Mesothelial cell of epicardium (in vitro differentiated cells): ENCODE results near the gene AVPR1A. TPM values are rescaled to one million over a fixed set of nuclear protein-coding genes. Genes with fewer than 3 reads are reported as not detected.

Experiments
- DNase-seq, 2 experiments: peaks; one replicate each; pipeline ENCODE4 v3.0.0; 2021; ENCODE audit warnings: low spot score in 2 of 2; ENCODE audit not compliant: unreplicated experiment in 2 of 2
- H3K27ac Mint-ChIP-seq: 2 replicates; pipeline ENCODE4 v1.8.0; 2021; ENCODE audit warnings: mixed read lengths
- H3K27me3 Mint-ChIP-seq: 2 replicates; pipeline ENCODE4 v1.8.0; 2021; ENCODE audit warnings: low read depth, mixed read lengths
- H3K36me3 Mint-ChIP-seq: 2 replicates; pipeline ENCODE4 v1.8.0; 2021; ENCODE audit warnings: mixed read lengths
- H3K4me1 Mint-ChIP-seq: 2 replicates; pipeline ENCODE4 v1.8.0; 2021; ENCODE audit warnings: mixed read lengths
- H3K4me3 Mint-ChIP-seq: 2 replicates; pipeline ENCODE4 v1.8.0; 2021; ENCODE audit warnings: mild to moderate bottlenecking, moderate library complexity, mixed read lengths
- H3K9me3 Mint-ChIP-seq: 2 replicates; pipeline ENCODE4 v1.8.0; 2021; ENCODE audit warnings: mixed read lengths
- total RNA-seq: library from RNA; stranded (reverse); gene quantifications from 3 replicates; pipeline ENCODE4 v1.2.1, GENCODE V29; 2021
- TF ChIP-seq, protein P1 (sequence below): fragments of 200-600 bp; sonication (generic); IDR thresholded peaks from one replicate; pipeline ENCODE4 v1.5.0; 2021; ENCODE audit warnings: antibody characterized with exemption; ENCODE audit not compliant: unreplicated experiment

AVPR1A gene
- total RNA-seq, 1 donor from 2014 or later: 0.13 TPM

DNA sequence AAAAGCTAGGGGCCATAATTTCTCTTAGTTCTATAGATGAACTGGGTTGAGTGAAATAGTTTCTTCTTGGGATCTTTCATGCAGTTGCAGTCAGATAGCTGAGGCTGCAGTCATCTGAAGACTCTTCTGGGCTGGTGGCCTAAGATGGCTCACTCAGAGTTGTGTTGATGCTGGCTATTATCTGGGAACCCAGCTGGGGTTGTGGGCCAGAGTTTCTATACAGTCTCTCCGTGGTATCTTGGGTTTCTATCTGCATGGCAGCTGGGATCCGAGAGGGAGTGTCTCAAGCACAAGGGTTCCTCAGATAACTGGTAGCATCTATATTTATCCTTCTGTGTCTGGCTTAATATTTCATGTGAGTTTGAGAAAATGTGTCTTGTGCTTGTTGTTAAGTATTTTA lies 21.1 kb downstream of the AVPR1A start:
- H3K4me1 Mint-ChIP-seq: no peaks in the 10 kb centered on the region

DNA sequence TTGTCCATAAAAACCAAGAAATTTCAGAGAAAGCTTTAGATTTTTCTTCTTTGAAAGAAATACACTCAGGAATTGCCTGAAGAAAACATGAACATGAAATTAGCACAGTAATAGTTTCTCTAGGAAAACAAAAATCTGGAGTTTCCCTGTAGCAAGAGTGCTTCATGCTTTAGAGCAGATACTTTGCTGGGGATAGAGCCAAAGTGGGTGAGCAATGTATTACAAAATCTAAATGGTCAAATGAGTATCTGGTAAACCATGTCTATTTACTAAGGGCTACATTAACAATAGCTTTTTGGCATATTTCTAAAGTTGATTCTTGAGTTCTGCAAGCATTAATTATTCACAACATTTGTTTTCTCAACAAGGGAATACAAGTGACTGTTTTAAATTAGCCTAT lies 26.2 kb downstream of the AVPR1A start:
- H3K4me3 Mint-ChIP-seq: no peak overlapping the region
- peaks cover 45% of the 10 kb centered on the region for H3K27me3 Mint-ChIP-seq
- no peak overlapping the region for H3K27ac Mint-ChIP-seq
- H3K36me3 Mint-ChIP-seq: no peaks in the 10 kb centered on the region
- no peak for DNase-seq
- H3K4me1 Mint-ChIP-seq: no peaks in the 10 kb centered on the region
- TF ChIP-seq, protein P1, sequence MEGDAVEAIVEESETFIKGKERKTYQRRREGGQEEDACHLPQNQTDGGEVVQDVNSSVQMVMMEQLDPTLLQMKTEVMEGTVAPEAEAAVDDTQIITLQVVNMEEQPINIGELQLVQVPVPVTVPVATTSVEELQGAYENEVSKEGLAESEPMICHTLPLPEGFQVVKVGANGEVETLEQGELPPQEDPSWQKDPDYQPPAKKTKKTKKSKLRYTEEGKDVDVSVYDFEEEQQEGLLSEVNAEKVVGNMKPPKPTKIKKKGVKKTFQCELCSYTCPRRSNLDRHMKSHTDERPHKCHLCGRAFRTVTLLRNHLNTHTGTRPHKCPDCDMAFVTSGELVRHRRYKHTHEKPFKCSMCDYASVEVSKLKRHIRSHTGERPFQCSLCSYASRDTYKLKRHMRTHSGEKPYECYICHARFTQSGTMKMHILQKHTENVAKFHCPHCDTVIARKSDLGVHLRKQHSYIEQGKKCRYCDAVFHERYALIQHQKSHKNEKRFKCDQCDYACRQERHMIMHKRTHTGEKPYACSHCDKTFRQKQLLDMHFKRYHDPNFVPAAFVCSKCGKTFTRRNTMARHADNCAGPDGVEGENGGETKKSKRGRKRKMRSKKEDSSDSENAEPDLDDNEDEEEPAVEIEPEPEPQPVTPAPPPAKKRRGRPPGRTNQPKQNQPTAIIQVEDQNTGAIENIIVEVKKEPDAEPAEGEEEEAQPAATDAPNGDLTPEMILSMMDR: no peak
- H3K9me3 Mint-ChIP-seq: no peaks in the 10 kb centered on the region

More for the DNA sequence above, 21.1 kb downstream of the AVPR1A start:
- TF ChIP-seq, protein P1: no peak
- Mint-ChIP-seq H3K27ac (no peak overlapping the region), H3K27me3 (peaks cover 53% of the 10 kb centered on the region), H3K36me3 (no peaks in the 10 kb centered on the region), H3K4me3 (no peak overlapping the region), H3K9me3 (no peaks in the 10 kb centered on the region)
- no peak for DNase-seq

DNA sequence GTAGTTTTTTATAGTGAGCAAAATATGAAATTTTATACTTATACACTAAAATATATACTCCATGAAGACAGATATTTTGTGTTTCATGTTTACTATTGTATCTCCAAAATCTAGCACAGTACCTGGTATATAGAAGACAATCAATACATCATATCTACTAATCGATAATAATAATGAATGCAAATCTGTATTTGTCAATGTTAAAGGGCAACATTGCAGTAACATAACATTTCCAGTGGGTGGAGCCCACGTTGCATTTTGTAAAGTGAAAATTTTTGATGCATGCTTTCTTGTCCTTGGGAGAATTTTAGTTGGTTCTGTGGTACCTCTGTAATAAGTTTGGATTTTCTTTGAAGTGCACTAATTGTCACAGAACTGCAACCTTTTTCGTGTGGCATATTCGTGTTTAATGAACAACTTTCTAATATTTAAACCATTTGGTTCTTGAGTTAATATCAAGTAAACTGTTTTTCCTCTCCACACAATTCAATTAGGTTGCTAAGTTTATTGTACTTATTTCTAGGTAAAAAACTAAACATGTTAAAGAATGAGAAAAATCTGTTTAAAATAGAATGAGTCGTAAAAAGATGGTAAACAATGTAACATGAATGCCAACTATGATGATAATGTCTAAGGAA lies 47.4 kb downstream of the AVPR1A start:
- no peak overlapping the region for H3K27ac Mint-ChIP-seq
- no peaks in the 10 kb centered on the region for H3K4me1 Mint-ChIP-seq
- H3K9me3 Mint-ChIP-seq: no peaks in the 10 kb centered on the region
- H3K4me3 Mint-ChIP-seq: no peak overlapping the region
- no peaks in the 10 kb centered on the region for H3K36me3 Mint-ChIP-seq
- peaks cover 6% of the 10 kb centered on the region for H3K27me3 Mint-ChIP-seq
- no peak for DNase-seq
- TF ChIP-seq, protein P1: peak; percentile 92

DNA sequence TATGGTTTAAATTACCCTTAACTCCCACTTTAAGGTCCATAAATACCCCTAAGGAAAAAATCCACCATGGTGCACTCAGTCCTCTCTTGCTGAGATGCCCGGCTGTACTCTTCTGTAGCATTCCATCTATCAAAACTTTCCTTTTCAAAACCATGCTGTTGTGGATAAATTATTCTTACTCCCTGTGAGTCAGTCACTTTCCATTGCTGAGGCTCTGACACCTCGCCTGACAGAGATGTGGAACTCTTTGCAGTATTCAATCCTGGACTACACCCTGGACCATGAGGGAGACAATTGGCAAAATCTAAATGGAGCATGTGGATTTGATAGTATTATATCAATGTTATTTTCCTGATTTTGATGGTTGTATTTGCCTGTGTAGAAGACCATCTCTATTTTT lies 49.1 kb downstream of the AVPR1A start:
- TF ChIP-seq, protein P1: no peak
- Mint-ChIP-seq H3K4me1 (peaks cover 5% of the 10 kb centered on the region), H3K4me3 (no peak overlapping the region), H3K27ac (no peak overlapping the region), H3K27me3 (peaks cover 6% of the 10 kb centered on the region), H3K9me3 (no peaks in the 10 kb centered on the region), H3K36me3 (no peaks in the 10 kb centered on the region)
- DNase-seq: no peak

DNA sequence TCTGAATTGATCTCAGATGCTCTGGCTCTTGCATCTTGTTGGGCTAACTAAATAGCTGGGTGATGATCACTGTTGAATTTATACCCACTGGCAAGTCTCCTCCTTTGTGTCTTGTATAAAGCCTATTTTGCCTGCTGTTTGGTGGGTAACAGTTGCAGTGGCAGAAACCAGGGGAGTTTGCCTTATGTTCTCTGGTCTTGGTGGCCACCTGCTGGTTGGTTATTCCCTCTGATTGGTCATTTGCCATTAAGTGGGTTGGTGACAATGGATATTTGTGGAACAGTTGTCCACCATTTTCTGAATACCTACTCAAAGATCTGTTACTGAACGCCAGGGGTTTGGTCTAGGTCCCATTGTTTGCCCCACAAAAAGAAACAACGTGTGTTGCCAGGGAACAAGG lies 52.1 kb downstream of the AVPR1A start:
- H3K27ac Mint-ChIP-seq: no peak overlapping the region
- no peak for DNase-seq
- H3K4me1 Mint-ChIP-seq: peaks cover 9% of the 10 kb centered on the region
- H3K9me3 Mint-ChIP-seq: no peaks in the 10 kb centered on the region
- H3K36me3 Mint-ChIP-seq: no peaks in the 10 kb centered on the region
- TF ChIP-seq, protein P1: no peak
- H3K27me3 Mint-ChIP-seq: peaks cover 8% of the 10 kb centered on the region
- H3K4me3 Mint-ChIP-seq: no peak overlapping the region
